GM03348 (cell line): ENCODE results near the gene AQP6.

Experiments used
- DNase-seq: peaks from one replicate; pipeline ENCODE4 v3.0.0; 2012; ENCODE audit warnings: low spot score

The AQP6 gene

DNA sequence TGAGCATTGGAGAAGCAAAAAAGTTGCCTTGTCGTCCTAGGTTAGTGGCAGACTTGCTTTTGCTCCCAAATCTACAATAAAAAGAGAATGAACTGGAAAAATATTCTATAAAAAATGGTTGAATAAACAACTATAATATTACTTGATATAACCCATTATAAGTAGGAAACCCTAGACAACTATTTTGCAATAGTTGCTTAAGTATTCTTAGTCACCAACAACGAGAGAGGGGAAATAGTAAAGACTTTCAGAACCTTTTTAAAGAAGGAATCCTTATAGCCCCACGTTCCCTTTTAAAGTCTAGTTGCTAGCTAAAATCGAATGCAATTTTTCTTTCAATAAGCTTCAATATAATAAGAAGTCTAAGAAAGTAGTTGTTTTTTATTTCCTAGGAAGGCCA is 17.5 kb downstream of the AQP6 start:
- DNase-seq: no peak

DNA sequence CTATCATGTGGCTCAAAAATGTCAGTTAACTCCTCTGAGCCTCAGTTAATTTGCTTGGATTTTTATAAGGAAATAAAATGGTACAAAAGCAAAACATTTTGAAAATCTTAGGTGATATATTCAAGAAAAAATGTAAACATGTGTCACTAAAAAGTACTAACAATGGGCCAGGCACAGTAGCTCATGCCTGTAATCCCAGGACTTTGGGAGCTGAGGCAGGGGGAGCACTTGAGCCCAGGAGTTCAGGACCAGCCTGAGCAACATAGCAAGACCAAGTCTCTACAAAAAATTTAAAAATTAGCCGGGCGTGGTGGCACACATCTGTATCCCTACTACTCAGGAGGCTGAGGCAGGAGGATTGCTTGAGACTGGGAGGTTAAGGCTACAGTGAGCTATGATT is 25.7 kb downstream of the AQP6 start:
- no peak for DNase-seq

DNA sequence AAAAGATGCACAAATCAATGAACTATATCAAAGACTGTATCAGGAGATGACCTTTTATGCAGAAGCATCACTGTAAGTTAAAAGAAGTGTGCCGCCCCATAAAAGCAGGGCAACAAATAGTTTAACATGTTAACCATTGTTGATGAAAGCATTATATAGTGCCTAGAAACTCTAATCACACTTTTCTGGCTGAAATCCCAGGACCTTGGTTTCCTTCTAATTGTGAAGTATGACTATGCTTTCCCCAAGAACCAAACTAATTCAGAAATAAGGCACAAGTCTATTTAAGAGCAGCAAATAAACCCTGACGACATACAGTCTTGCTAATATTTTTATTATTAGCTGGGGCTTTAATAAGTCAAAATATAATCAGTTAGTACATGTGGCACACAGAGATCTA is 30.8 kb downstream of the AQP6 start:
- no peak for DNase-seq

GRCh38 chr12:50004696-50005095 is 31.9 kb downstream of the AQP6 start:
- no peak for DNase-seq

DNA sequence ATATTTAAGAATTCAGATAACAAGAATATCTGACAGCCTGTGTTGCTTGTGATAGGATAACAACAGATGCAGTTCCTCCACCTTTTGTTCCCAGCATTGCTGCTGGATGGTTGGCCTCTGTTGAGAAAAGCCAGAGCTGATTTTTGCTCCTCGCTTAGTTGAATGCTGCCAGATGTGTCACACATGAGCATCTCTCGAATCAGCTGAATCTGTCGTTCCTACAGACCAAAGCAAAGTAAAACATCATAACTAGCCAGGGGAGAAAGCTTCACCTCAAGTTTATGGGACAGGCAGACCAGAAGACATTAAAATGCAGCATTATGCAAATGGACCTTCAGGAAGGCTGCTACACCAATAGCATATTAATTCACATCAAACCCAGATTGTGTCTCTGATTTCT is 32.4 kb downstream of the AQP6 start:
- DNase-seq: no peak

- no peak for DNase-seq
These were observed 33.5 kb downstream of the AQP6 start for GRCh38 chr12:50006280-50006679.

GRCh38 chr12:50006754-50007442 is 34.2 kb downstream of the AQP6 start:
- DNase-seq: no peak

DNA sequence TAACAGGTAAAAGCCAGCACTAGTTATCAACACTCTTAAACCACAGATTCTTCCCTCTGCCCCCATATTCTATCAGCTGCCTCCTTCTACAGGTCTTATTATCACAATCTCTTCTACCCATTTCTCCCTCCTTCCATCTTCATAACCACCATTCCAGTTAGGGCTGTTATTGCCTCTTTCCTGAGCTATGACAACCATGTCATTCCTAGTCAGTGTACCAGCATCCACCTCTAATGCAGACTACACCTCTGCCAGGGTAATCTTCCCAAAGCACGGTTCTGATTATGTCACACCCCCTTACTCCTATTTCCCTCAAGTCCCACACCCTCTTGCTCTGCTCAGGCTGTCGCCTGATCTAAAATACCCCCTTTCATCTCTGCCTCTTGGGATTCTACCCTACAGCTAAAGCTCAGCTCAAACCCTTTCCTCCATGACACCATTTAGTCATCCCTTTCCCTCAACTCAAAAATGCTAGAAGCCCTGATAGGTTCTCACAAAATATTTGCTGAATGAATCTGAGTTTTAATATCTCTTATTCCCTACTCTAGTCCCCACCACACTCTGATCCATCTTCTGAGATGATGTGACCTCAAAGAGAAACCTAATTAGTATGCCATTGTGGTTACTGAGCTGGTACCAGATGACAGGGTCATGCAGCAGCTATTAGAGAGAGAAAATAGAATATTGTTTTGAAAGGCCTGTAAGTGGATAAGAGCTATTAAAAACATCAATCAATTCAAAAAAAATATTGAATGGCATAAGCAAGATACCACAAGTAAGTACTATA is 40.8 kb downstream of the AQP6 start:
- no peak for DNase-seq

DNA sequence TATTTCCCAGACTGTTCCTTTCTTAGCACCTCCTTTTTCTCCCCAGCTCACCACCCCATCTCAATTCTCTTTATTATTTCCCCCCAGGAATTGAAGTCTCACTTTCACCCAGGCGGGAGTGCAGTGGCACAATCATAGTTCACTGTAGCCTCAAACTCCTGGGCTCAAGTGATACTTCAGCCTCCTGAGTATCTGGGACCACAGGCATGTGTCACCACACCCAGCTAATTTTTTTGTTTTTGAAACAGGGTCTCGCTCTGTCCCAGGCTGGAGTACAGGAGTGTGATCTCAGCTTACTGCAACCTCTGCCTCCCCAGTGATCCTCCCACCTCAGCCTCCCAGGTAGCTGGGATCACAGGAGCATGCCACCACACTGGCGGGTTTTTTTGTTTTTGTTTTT is 41.6 kb downstream of the AQP6 start:
- DNase-seq: no peak

- DNase-seq: peak; percentile 73
These were observed 44.0 kb downstream of the AQP6 start for GRCh38 chr12:50016501-50017475.

DNA sequence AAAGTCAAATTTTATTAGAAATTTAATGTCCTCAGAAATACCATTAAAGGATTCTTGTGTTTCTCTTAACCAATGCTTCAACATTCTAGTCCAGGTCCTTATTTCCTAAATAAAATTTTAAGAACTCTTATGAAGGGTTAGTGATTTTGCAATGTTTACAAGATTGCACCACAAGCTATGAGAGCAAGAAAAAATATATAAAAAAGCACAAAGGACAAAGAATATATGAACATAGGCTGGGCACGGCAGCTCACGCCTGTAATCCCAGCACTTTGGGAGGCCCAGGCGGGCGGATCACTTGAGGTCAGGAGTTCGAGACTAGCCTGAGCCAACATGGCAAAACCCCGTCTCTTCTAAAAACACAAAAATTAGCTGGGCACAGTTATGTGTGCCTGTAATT is 44.9 kb downstream of the AQP6 start:
- DNase-seq: no peak

- DNase-seq: no peak
These were observed 45.4 kb downstream of the AQP6 start for GRCh38 chr12:50018154-50018553.

GRCh38 chr12:50018968-50019367 is 46.2 kb downstream of the AQP6 start:
- DNase-seq: no peak

DNA sequence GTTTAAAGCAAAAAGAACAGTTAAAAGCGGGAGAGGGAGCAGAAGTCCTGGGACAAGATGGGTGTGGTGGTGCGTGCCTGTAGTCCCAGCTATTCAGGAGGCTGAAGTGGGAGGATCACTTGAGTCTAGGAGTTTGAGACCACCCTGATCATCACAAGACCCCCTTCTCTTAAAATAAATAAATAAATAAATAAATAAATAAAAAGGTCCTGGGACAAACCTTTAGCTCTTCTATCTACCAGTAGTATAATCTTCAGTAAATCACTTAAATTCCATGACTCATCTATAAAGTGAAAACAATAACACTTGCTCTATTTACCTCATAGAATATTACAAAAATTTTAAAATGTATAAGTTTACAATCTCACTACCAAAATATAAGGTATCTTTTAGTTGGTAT is 46.8 kb downstream of the AQP6 start:
- DNase-seq: no peak

DNA sequence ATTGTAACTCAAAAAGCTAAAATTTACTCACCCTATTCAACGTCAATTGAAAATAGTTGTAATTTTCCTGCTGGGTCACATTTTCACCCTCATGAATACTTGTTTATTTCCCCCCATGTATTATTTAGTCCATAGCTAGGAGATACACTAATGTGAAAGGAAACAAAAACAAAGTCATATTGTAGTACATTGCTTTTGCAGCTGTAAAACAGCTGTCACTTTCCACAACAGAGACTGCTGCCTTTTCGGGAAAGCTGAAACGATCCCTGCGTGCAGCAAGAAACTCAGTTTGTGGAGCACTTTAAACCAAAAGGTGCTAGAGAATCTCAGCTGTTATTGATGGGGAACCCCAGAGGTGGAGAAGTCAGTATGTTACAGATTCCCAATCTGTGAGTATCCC is 48.3 kb downstream of the AQP6 start:
- DNase-seq: no peak

DNA sequence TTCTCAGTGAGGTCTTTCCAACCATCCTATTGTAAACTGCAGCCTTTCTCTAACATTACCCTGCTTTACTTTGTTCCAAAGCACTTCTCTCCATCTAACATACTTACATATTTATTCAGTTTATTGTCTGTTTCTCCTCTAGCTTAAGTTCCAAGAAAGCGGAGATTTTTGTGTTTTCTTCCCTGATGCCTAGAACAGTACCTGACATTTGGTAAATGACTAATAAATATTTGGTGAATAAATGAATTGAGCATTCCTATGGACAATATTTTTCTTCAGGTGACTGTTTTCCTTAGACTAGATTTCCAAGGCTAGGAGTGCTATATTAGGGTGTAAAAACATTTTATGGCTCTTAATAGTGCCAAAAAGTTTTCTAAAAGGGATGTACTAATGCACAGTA is 50.2 kb downstream of the AQP6 start:
- DNase-seq: no peak

GRCh38 chr12:50024227-50024626 is 51.5 kb downstream of the AQP6 start:
- no peak for DNase-seq

DNA sequence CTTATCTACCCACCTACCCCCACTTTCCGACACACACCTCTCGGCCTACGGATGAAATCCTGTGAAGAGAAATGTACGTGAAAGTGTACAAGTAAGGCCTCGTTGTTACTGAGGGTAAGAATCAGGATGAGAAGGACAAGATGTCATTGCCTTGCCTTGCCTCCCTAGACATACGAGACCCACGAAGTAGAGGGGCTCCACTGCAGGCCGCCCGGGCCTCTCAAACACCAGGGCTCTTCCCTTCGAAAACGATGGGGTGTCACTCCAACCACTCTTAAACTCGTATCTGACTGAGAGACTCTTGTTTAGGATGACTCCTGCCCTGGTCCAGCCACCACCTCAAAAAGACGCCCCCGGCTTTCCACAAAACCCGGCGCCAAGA is 52.0 kb downstream of the AQP6 start:
- no peak for DNase-seq

GRCh38 chr12:50025187-50026059 is 52.7 kb downstream of the AQP6 start, which contains the start of gene RACGAP1:
RACGAP1 (minus strand) TSS chr12:50025494; CDS start chr12:50016715, 8,779 bp downstream.
- peak; percentile 98 for DNase-seq

GRCh38 chr12:50026691-50027090 is 53.9 kb downstream of the AQP6 start:
- no peak for DNase-seq
